A549 (cell line): ENCODE data around the gene NAV3. TPM values are rescaled to one million over a fixed set of nuclear protein-coding genes. Genes with fewer than 3 reads are reported as not detected.

Source experiments
- ATAC-seq, 2 experiments: fragments of 200-7000 bp in 1 of 2; fragments of >200 bp in 1 of 2; cut with Nextera tagmentation in 1 of 2; cut with Tn5 transposase in 1 of 2; 3 replicates each; pipeline versions ENCODE4 v1.8.0 to v1.9.1; 2018 to 2020; ENCODE audit warnings: mild to moderate bottlenecking in 1 of 2, moderate library complexity in 1 of 2
- CTCF ChIA-PET: fragments of 300-600 bp; sonication (Branson Sonifier 250); formaldehyde crosslinking; extraction: SDS; loops from one replicate; lab custom pipeline; 2021; ENCODE audit warnings: antibody characterized with exemption, inconsistent platforms; lab: Yijun Ruan, JAX
- POLR2A ChIA-PET: fragments of 350-600 bp; formaldehyde crosslinking; extraction: SDS; loops from one replicate; lab custom pipeline; 2021; ENCODE audit warnings: antibody characterized with exemption, inconsistent platforms; lab: Yijun Ruan, JAX
- DNase-seq, 2 experiments: peaks; one replicate each; pipeline versions ENCODE4 v3.0.0 to v3.0.0-alpha.2; 2011 to 2016; ENCODE audit warnings: low read depth in 1 of 2, low spot score in 1 of 2
- FAIRE-seq: peaks from 2 replicates; lab custom pipeline; 2011; peaks lifted over from hg19 to GRCh38; lab: Jason Lieb, UNC
- H3K27ac ChIP-seq, 2 experiments: fragments of >200 bp; sonication (Bioruptor Twin); formaldehyde crosslinking; 3 replicates each; pipeline ENCODE4 v1.5.1; 2016 to 2017
- H3K4me1 ChIP-seq: fragments of >200 bp; sonication (Bioruptor Twin); formaldehyde crosslinking; 3 replicates; pipeline ENCODE4 v1.6.1; 2016
- H3K4me2 ChIP-seq: fragments of >200 bp; sonication (Bioruptor Twin); formaldehyde crosslinking; 3 replicates; pipeline ENCODE4 v1.6.1; 2016
- H3K4me3 ChIP-seq: fragments of >200 bp; sonication (Bioruptor Twin); formaldehyde crosslinking; 3 replicates; pipeline ENCODE4 v1.5.1; 2016
- H3K9me3 ChIP-seq: fragments of >200 bp; sonication (Bioruptor Twin); formaldehyde crosslinking; 3 replicates; pipeline ENCODE4 v1.6.1; 2016
- CHD4 ChIP-seq: fragments of 200-600 bp; sonication (generic); IDR thresholded peaks from 2 replicates; pipeline ENCODE4 v1.6.1; 2016; ENCODE audit warnings: antibody characterized with exemption, mild to moderate bottlenecking, borderline replicate concordance
- EP300 ChIP-seq, 2 experiments: fragments of >200 bp; sonication (Bioruptor Twin); formaldehyde crosslinking; IDR thresholded peaks; 2 replicates in 1 of 2; 3 replicates in 1 of 2; pipeline ENCODE4 v1.6.1; 2016 to 2017
- ESRRA ChIP-seq: fragments of 150-350 bp; IDR thresholded peaks from 2 replicates; pipeline ENCODE4 v1.6.1; 2014; ENCODE audit warnings: mild to moderate bottlenecking, low read length, borderline replicate concordance
- FOSL2 ChIP-seq, 2 experiments: fragments of 450-650 bp in 1 of 2; fragments of >200 bp in 1 of 2; sonication (Bioruptor Twin) in 1 of 2; formaldehyde crosslinking; IDR thresholded peaks; 2 replicates each; pipeline versions ENCODE4 v1.5.0 to v1.6.1; 2016 to 2020; ENCODE audit warnings: mild to moderate bottlenecking in 1 of 2, moderate library complexity in 1 of 2
- GATA3 ChIP-seq: IDR thresholded peaks from 2 replicates; pipeline ENCODE4 v1.6.1; 2012; ENCODE audit warnings: borderline replicate concordance
- HOXB13 ChIP-seq: fragments of 250-450 bp; sonication (Bioruptor Pico); IDR thresholded peaks from 2 replicates; pipeline ENCODE4 v1.5.0; 2020; ENCODE audit warnings: low read depth, mild to moderate bottlenecking, moderate library complexity
- JUN ChIP-seq, 2 experiments: fragments of >200 bp; sonication (Bioruptor Twin); formaldehyde crosslinking; IDR thresholded peaks; 2 replicates in 1 of 2; 3 replicates in 1 of 2; pipeline ENCODE4 v1.6.1; 2016 to 2017
- MAFK ChIP-seq: fragments of 450-650 bp; IDR thresholded peaks from 2 replicates; pipeline ENCODE4 v1.6.1; 2014; ENCODE audit not compliant: partially characterized antibody
- MAZ ChIP-seq: fragments of 150-350 bp; IDR thresholded peaks from 2 replicates; pipeline ENCODE4 v1.6.1; 2014; ENCODE audit warnings: antibody characterized with exemption, low read depth, low read length, borderline replicate concordance
- NPAS2 ChIP-seq: fragments of 250-450 bp; sonication (Bioruptor Pico); IDR thresholded peaks from 2 replicates; pipeline ENCODE4 v1.8.0; 2022; ENCODE audit warnings: mild to moderate bottlenecking, moderate library complexity, borderline replicate concordance
- RAD21 ChIP-seq, 2 experiments: fragments of >200 bp in 1 of 2; sonication (Bioruptor Twin) in 1 of 2; formaldehyde crosslinking in 1 of 2; IDR thresholded peaks in 1 of 2; conservative IDR thresholded peaks in 1 of 2; 2 replicates in 1 of 2; 3 replicates in 1 of 2; pipeline ENCODE4 v1.6.1; 2012 to 2018; ENCODE audit warnings: inconsistent platforms in 1 of 2
- RFX5 ChIP-seq: fragments of 450-650 bp; IDR thresholded peaks from 2 replicates; pipeline ENCODE4 v1.7.1; 2014; ENCODE audit warnings: antibody characterized with exemption, mild to moderate bottlenecking, moderate library complexity
- RNF2 ChIP-seq: fragments of 200-600 bp; sonication (generic); IDR thresholded peaks from 2 replicates; pipeline ENCODE4 v1.6.1; 2016; ENCODE audit warnings: low read depth, mild to moderate bottlenecking, antibody characterized with exemption, moderate library complexity, borderline replicate concordance
- TP53 ChIP-seq: fragments of 250-450 bp; sonication (Bioruptor Pico); IDR thresholded peaks from 2 replicates; pipeline ENCODE4 v1.5.0; 2021; ENCODE audit warnings: mild to moderate bottlenecking, moderate library complexity
- ZFP36 ChIP-seq: fragments of 450-650 bp; IDR thresholded peaks from 2 replicates; pipeline ENCODE4 v1.6.1; 2014; ENCODE audit warnings: borderline replicate concordance; ENCODE audit not compliant: partially characterized antibody
- ZNF302 ChIP-seq: fragments of 250-450 bp; sonication (Bioruptor Pico); IDR thresholded peaks from 2 replicates; pipeline ENCODE4 v1.9.0; 2021; ENCODE audit warnings: inconsistent platforms, mild to moderate bottlenecking, moderate library complexity
- WGBS: methylation state at CpG from one replicate; pipeline ENCODE4 v1.1.6; 2017; ENCODE audit errors: missing lambda C conversion rate; 5-methylcytosine and 5-hydroxymethylcytosine counted together
- polyA plus RNA-seq, 4 experiments: library from polyadenylated mRNA; depleted of rRNA in 3 of 4; stranded (reverse); fragments of >200 nt; fragmentation: RNase III in 1 of 4; extraction: RNeasy Plus Mini Kit Qiagen cat#74134 plus additional on column Dnase treatment in 1 of 4; gene quantifications; 2 replicates in 3 of 4; 3 replicates in 1 of 4; pipeline ENCODE4 v1.2.3, GENCODE V29; 2011 to 2017
- TF ChIP-seq, protein P1 (sequence below): fragments of 150-350 bp; IDR thresholded peaks from 2 replicates; pipeline ENCODE4 v1.6.1; 2014; ENCODE audit warnings: low read depth, mild to moderate bottlenecking, low read length

NAV3 gene
- polyA plus RNA-seq, 2 of the 4 experiments (the other 2 are of a cell fraction) = 8.6 to 9.7 TPM

GRCh38 chr12:77833329-77833728 is 2.6 kb downstream of the NAV3 start:
- CTCF ChIA-PET = no interaction called here
- H3K27ac ChIP-seq = no peak overlapping the region
- ATAC-seq (no peak), FAIRE-seq (no peak), DNase-seq (no peak)
- H3K4me1 ChIP-seq = no peaks in the 10 kb centered on the region
- no peak overlapping the region for H3K4me3 ChIP-seq
- 46% methylated on average over 9 of the region's 9 CpGs for WGBS
- no peaks in the 10 kb centered on the region for H3K9me3 ChIP-seq
- TF ChIP-seq JUN (IDR thresholded peaks at IDR 0.05) (no peak), ESRRA (no peak), HOXB13 (CRISPR knock-in tag) (no peak), RFX5 (no peak), ZNF302 (CRISPR knock-in tag) (no peak)
- POLR2A ChIA-PET = no interaction called here
- H3K4me2 ChIP-seq = no peak overlapping the region

DNA sequence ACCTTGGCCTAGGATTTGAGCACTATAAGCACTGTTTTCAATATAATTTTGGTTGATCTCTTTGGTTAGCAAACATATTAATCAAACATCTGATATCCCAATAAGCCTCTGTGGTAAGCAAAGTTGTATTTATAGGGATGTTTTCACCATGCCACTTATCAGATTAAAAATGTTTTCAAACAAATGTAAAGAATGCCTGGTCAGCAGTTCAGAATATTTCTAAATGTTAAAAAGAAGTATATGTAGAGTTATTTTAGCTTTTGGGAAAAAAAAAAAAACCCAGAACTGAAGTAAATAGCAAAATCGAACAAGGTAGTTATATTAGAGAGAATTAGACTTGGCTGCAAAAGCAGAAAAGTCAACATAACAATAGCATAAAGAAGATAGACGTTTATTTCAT is 3.9 kb downstream of the NAV3 start:
- Histone ChIP-seq H3K4me2 (no peak overlapping the region), H3K9me3 (no peaks in the 10 kb centered on the region), H3K27ac (no peak overlapping the region), H3K4me1 (no peaks in the 10 kb centered on the region), H3K4me3 (no peak overlapping the region)
- ChIA-PET CTCF (no interaction called here), POLR2A (no interaction called here)
- TF ChIP-seq TP53 (no peak), MAFK (peak; percentile 71)
- FAIRE-seq (no peak), DNase-seq (no peak), ATAC-seq (no peak)
- WGBS = 21% methylated on average over 2 of the region's 2 CpGs

DNA sequence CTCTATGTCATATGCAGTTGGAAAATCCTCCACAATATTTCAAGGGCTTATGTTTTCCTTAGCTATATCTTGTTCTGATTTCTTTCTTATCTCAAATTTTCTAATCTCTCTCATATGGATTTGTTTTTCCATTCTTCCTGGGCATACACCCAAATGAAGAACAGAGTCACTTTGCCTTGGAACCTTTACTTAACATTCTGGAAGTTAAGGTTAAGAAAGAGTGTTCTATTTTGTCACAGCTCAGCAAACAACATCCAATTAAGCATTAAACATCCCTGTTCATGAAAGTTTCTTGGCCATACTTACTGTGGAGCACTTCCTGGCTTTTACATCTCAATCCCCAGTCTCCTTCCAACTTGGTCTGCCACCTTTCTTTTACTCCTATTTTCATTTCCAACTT is 5.3 kb downstream of the NAV3 start:
- Histone ChIP-seq H3K4me2 (no peak overlapping the region), H3K27ac (no peak overlapping the region), H3K4me1 (no peaks in the 10 kb centered on the region), H3K4me3 (no peak overlapping the region), H3K9me3 (no peaks in the 10 kb centered on the region)
- no peak for ATAC-seq
- POLR2A ChIA-PET = no interaction called here
- DNase-seq = no peak
- CTCF ChIA-PET = no interaction called here
- TF ChIP-seq GATA3 = no peak
- FAIRE-seq = no peak

DNA sequence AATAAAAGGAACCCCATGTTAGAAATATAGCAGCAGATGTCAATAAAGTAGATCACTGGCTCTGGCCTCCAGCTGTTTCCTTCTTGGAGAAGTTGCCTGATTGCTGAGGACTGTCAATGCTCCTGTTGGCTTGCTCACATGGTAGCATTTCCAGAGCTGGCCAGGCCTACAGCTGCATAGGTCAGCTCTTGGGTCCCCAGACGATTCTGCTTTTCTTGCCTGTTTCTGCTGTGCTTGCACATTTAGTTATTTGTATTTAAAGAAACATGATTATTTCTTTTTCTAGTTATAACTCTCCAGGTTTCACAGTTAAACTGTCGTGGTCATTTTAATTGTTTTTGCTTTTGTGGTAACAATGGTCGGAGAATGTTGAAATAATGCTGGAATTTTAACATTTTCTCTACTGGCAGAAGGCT is 7.2 kb downstream of the NAV3 start:
- ATAC-seq = no peak
- ChIA-PET POLR2A (no interaction called here), CTCF (no interaction called here)
- no peak for FAIRE-seq
- Histone ChIP-seq H3K4me3 (no peak overlapping the region), H3K4me1 (peaks cover 10% of the 10 kb centered on the region), H3K27ac (no peak overlapping the region), H3K4me2 (no peak overlapping the region), H3K9me3 (no peaks in the 10 kb centered on the region)
- TF ChIP-seq NPAS2 (CRISPR knock-in tag) (no peak), MAFK (peak; percentile 88)
- no peak for DNase-seq
- WGBS = 32% methylated on average over 3 of the region's 3 CpGs

DNA sequence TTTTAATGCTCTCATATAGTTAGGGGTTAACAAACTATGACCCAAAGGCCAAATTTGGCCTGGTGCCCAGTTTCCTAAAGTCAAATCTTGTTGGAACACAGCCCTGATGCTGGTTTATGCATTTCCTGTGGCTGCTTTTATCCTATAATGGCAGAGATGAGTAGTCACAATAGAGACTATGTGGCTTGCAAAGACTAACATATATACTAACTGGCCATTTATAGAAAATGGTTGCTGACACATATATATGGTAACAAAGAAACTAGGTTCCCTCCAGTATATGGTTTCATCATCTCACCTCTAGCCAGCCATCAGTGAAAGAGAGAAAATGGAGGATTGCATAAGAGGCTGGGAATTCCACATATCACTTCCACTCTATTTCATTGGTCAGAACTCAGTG is 10.8 kb downstream of the NAV3 start:
- TF ChIP-seq CHD4 = no peak
- TF ChIP-seq MAZ = no peak
- no peak for TF ChIP-seq RAD21 (conservative IDR thresholded peaks at IDR 0.05 in 1 of 2, IDR thresholded peaks at IDR 0.05 in 1 of 2)
- TF ChIP-seq, protein P1, sequence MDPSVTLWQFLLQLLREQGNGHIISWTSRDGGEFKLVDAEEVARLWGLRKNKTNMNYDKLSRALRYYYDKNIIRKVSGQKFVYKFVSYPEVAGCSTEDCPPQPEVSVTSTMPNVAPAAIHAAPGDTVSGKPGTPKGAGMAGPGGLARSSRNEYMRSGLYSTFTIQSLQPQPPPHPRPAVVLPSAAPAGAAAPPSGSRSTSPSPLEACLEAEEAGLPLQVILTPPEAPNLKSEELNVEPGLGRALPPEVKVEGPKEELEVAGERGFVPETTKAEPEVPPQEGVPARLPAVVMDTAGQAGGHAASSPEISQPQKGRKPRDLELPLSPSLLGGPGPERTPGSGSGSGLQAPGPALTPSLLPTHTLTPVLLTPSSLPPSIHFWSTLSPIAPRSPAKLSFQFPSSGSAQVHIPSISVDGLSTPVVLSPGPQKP = no peak
- no peak for TF ChIP-seq FOSL2 (IDR thresholded peaks at IDR 0.05)
- TF ChIP-seq FOSL2 (CRISPR knock-in tag; IDR thresholded peaks at IDR 0.05) = no peak
- TF ChIP-seq ZFP36 = no peak
- TF ChIP-seq EP300 (IDR thresholded peaks at IDR 0.05) = no peak
- no peak for TF ChIP-seq RNF2
- CTCF ChIA-PET = no interaction called here
- ATAC-seq = no peak

More for the DNA sequence above, 10.8 kb downstream of the NAV3 start:
- no peaks in the 10 kb centered on the region for H3K9me3 ChIP-seq
- no peak overlapping the region for H3K4me2 ChIP-seq
- H3K4me3 ChIP-seq = no peak overlapping the region
- no peak for DNase-seq
- POLR2A ChIA-PET = no interaction called here
- no peak for FAIRE-seq
- H3K27ac ChIP-seq = no peak overlapping the region
- peaks cover 10% of the 10 kb centered on the region for H3K4me1 ChIP-seq
